Medulla oblongata (tissue), 1 donor: ENCODE measurements around the gene DBX1.

Source experiments
- DNase-seq: peaks from one replicate; pipeline ENCODE4 v3.0.0-alpha.2; 2015; ENCODE audit errors: extremely low spot score

The DBX1 gene

DNA sequence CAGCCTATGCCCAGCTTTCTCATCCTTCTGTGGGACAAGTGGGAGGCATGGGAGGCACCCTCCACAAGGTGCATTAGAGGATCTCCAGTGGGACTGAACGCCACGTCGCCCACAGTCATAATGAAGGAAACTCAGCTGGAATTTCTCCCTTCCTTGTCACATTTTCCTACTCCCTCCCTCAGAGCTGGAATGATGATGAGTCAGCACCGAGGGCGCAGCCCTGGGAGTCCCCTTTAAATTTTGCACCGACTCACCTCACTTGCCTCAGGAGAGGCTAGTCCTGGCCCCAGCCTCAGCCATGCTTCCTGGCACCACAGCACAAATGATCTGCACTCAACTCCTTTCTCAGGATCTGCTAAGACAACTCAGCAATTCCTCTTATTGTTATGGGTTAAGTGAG lies 34.3 kb downstream of the DBX1 start:
- DNase-seq, result no peak

DNA sequence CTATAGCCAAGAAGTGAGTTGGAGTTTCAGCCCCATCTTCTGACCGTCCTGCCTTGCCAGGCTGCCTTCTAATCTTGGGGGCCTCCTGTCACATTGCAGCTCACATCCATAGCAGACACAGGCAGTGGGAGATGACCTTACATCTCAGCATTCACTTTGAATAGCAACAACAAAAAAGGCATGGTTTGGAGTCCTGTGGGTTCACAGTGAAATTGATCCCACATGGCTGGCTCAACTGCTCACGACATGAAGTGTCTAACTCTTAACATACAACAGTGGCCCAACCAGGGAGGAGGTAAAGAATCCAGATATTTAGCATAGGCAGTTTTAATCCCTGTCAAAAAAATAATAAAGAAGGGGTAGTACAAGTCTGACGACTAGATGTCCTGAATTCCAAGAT lies 38.1 kb downstream of the DBX1 start:
- DNase-seq, result no peak

DNA sequence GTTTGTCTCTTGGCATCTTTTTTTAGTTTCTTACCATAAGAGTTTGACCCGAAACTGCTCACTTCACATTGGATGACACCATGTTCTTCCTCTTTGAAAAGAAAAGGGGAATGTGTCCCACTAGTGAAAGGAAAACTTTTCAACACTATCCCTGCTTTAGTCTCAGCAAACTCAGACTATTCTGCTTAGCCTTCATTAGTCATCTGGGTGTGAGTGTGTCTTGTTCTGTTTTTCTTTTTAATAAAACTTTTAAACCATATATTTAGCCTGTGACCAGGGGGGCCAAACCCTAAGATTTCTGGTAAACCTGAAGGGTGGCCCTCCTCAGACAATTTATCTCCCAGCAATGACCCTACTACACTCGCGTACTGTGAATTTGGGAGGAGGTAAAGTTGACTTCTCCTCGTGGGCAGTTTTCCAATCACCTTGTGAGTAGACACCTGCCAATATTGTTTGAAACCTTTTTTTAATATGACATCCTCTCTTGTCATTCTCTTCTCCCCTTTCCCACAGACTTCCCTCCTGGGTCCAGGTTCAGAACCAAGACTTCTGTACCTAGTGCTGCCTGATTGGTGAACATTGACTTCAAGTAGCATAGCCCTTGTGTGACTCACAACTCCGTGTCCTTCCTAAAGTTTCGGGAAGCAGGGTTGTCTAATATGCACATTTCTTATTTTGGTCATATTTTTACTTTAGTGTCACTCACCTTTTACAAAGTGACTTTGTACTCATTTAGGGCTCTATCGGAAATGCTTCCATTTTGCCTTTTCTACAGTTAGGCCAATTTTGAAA lies 39.9 kb downstream of the DBX1 start:
- no peak for DNase-seq

DNA sequence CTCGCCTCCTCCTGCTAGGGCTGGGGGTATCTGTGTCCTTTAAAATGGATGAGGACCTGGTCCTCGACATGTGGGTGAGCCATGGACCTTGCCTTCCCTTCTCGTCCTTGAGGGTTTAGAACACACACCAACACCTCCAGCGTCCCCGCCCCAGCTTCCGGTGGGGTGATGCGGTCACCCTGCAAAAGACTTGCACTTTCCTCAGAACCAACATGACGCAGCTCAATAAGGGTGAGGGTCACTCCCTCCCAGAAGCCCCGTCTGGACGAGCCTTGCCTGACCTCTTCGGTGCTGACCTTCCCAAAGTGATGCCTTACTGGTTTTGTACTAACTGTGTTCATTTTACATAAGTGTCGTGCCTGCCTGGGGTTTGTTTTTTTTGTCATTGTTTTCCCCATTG lies 41.0 kb downstream of the DBX1 start:
- no peak for DNase-seq

DNA sequence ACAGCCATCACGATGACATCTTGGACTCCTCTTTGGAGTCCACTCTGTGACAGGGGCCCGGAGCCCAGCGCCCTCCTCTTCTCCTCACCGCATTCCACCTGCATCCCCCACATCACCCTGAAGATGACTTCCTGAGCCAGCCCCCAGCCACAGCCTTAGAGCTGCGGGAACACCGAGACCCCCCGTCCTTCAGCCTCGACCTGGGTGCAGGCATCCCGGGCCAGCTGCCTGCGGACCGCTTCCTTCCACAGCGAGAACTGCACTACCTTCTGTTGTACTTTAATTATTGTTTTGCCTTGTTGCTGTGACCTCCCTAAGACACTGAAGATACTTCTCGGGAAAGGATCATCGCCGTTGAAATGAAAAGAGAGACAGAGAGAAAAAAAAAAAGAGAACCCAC lies 42.1 kb downstream of the DBX1 start:
- no peak for DNase-seq

DNA sequence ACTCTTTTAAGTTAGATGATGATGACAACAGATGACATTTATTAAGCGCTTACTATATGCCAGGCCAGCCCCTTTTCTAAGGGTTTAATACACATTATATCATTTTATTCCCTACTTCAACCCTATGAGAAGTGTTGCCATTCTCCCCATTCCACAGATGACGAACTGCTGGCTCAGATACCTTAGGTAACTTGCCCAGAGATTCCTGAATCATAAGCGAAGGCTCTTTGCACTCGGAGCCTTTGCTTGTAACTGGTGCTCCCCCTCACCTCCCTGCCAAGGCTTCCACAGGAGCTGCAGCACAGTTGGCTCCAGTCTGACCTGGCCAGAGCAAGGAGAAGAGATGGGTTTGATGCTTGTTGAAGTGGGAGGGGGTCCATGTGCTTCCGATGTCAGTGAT lies 43.0 kb downstream of the DBX1 start:
- DNase-seq, result no peak

DNA sequence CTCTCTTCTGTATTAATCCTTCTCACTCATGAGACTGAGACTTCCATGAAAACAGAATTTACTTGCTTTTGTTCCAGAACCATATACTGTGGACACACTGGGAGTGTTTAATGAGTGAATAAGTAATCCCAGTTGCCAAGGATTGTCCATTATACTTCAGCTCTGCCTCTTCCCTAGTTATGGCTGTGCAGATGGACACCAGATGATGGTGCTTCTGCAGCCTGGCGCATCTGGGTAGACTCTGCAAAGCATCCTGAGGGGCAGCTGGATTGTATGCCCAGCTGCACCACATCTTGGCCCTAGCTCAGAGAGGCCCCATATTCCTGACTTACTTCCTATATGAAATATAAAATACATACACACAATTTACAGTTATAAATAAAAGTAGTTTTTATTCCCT lies 43.5 kb downstream of the DBX1 start:
- no peak for DNase-seq

DNA sequence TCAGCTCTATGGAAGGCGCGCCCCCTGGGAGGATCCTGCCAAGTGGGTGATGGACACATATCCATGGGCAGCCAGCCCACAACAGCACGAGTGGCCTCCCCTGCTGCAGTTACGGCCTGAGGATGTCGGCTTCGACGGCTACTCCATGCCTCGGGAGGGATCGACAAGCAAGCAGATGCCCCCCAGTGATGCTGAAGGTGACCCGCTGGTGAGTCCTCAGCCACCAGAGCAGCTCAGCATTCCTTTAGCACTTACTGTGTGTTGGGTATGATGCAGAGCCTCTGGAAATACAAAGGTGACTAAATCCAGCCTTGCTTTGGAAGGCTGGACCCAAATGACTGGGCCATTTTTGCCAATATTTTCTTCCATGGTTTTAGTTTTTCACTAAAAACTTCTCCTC lies 45.7 kb downstream of the DBX1 start:
- no peak for DNase-seq

DNA sequence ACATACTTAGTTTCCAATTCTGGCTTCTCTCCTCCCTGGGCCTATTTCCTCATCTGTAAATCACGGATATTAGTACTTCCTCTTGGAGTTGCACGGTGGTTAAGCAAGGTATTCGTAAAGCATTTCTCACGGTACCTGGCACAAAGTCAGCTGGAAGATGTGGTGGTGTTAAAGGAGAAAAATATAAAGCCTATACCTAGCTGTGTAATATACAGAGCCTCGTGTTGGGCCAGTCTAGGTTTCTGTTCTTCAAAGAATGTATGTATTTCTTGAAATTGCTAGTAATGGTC lies 47.2 kb downstream of the DBX1 start:
- no peak for DNase-seq

DNA sequence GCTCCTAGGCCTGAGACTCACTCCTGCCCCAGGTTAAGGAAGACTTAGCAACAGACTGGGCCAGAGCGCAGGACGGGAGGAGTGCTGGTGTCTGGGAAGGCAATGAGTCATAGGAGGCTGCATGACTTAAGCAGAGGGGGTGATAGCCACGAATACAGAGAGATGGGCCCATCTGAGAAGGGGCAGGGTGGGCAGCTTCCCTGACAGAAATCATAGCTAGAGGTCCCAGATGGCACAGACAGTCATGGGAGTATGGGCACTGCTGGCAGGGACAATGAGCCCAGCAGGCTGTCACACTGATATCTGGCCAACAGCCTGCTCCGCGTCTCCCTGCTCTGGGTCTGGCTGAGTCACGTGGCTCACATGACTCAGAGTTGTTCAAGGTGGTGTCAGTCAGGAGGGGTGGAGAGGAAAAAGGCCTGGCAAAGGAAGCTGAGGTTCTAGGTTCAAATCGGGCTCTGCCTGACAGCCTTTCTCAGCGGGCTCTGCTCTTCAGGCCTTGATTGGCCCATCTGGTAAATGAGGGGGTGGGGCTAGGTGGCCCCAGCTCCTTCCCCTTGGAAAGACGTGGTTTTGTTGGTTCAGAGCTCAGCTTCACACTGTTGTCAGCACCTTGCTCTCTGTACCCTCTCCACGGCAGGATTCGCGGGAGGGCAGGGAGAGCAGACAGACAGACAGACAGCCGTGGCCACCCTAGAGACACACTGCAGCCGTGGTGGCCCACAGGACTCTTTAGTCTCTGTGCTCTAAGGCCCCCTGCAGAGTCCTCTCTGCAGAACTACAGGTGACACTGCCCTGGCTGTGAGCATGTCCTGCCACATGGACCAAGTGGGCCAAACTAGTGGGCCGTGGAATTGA lies 47.8 kb downstream of the DBX1 start:
- DNase-seq, result peak; percentile 80

DNA sequence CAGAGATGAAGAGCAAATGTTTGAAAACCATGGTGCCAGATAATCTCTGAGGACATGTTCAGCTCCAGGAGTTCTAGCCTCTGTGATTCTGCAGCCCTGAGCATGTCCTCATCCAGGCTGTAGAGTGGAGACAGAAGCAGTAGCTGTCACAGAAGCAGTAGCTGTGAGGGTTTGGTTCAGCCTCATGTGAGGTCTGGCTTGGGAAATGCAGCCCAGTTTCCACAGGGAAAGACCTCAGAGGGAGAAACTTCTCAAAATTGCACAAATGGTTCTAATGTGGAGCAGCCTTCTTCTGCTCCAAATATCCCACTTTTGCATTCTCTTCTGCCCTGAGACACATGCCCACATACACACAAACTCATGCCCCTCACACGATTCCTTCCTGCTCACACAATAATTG lies 48.4 kb downstream of the DBX1 start:
- no peak for DNase-seq

DNA sequence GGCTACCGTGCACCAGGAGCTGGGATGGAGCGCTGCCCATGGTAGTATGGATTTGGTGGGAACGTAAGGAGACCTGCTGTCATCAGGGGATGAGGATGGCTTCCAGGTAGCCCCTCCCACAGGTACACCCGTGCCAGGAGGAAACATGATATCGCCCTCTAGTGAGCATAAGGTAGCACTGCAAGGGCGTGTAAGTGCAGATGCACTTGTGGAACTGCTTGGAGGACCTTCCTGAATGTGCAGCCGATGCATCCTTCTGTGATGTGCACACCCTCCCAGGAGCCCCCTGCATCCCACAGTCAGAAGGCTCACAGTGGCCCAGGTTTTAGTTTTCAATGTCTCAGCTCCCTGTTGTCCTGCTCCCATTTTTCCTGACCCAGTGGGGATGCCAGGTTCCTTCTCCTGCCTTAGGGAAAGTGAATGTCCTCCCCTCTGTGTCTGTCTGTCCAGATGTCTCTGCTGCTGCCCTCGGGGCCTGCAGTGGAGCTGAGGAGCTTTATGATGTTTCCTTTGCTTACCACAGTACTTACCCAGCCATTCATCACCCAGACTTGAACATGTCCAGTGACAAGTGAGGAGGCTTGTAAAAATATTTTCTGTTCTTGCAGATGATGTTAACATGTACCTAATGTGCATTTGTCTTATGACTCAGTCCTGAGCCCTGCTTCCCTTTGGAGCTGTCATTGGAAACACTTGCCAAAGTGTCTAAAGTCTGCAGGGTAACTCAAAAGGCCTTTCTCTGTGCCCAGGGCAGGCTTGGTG lies 49.2 kb downstream of the DBX1 start:
- peak; percentile 30 for DNase-seq

DNA sequence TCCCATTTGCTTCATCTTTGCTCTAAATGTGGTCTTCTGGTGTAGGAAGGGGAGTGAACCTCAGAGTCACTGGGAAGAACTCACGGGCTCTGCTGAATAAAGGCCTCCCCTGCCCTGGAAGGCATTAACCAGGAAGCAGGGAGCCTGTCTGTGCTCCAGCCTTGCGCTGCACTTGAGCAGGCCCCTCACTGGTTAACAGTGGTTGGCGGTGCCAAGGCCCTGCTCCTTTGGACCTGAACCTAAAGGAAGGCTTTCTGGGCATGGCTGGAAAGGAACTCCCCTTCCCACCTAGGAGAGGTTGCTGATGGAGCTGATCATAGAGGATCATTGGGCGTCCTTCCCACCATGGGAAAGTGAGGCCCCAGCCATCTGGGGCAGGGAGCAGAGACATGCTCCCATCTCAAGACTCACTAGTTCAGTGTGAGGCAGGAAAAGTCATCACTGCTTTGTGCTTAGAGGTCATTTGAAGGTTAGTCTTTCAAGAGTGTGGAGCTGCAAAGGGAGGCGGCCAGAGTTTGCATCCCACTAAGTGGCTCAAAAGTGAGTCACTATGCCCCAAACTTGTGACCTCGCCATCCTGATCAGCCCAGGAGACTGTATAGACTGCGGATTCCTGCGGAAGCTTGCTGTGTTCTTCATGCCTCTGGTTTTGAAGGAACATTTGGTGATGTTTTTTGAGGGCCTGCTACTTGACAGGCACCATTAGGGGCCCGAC lies 50.4 kb downstream of the DBX1 start:
- DNase-seq, result no peak
